PC-9 (cell line): ENCODE results near the gene CUX1. TPM values are rescaled to one million over a fixed set of nuclear protein-coding genes. Genes with fewer than 3 reads are reported as not detected.

Source experiments
- BruUV-seq: library from RNA; stranded (reverse); fragments of 400-500 nt; replicated peaks from 2 replicates; lab custom pipeline; 2021; lab: Mats Ljungman, UMichigan
- CTCF ChIA-PET: fragments of 300-600 bp; sonication (Branson Sonifier 250); formaldehyde crosslinking; loops from one replicate; lab custom pipeline; 2022; ENCODE audit warnings: antibody characterized with exemption; lab: Charles Lee
- POLR2A ChIA-PET: fragments of 300-600 bp; sonication (Branson Sonifier 250); formaldehyde crosslinking; loops from one replicate; lab custom pipeline; 2022; ENCODE audit warnings: antibody characterized with exemption; ENCODE audit not compliant: unreplicated experiment; lab: Charles Lee
- DNase-seq, 2 experiments: peaks; one replicate each; pipeline versions ENCODE4 v3.0.0 to v3.0.0-alpha.2; 2015 to 2022; ENCODE audit warnings: mixed read lengths in 1 of 2
- H2AFZ ChIP-seq: fragments of 200-600 bp; sonication (generic); 2 replicates; pipeline ENCODE4 v1.8.1; 2017; ENCODE audit warnings: antibody characterized with exemption
- H3F3A ChIP-seq: fragments of 200-600 bp; sonication (generic); 2 replicates; pipeline ENCODE4 v1.8.1; 2017; ENCODE audit warnings: antibody characterized with exemption, mild to moderate bottlenecking, low read depth; ENCODE audit not compliant: insufficient read depth
- H3K27ac ChIP-seq: fragments of 200-600 bp; sonication (generic); 2 replicates; pipeline ENCODE4 v1.6.1; 2016; ENCODE audit warnings: mixed run types
- H3K27me3 ChIP-seq: fragments of 200-600 bp; sonication (generic); 2 replicates; pipeline ENCODE4 v1.6.1; 2016; ENCODE audit warnings: low read depth, mixed run types; ENCODE audit not compliant: insufficient read depth
- H3K36me3 ChIP-seq: fragments of 200-600 bp; sonication (generic); 2 replicates; pipeline ENCODE4 v1.6.1; 2016; ENCODE audit warnings: low read depth, mixed run types
- H3K4me1 ChIP-seq: fragments of 200-600 bp; sonication (generic); replicated peaks from 2 replicates; pipeline ENCODE4 v1.6.1; 2016; ENCODE audit warnings: mixed run types; ENCODE audit not compliant: insufficient read depth
- H3K4me2 ChIP-seq: fragments of 200-600 bp; sonication (generic); 2 replicates; pipeline ENCODE4 v1.6.1; 2017; ENCODE audit warnings: mixed run types
- H3K4me3 ChIP-seq: fragments of 200-600 bp; sonication (generic); 2 replicates; pipeline ENCODE4 v1.6.1; 2016; ENCODE audit warnings: mixed run types
- H3K79me2 ChIP-seq: fragments of 200-600 bp; sonication (generic); 2 replicates; pipeline ENCODE4 v1.6.1; 2017; ENCODE audit warnings: low read depth, mixed run types
- H3K9me2 ChIP-seq: fragments of 200-600 bp; sonication (generic); 2 replicates; pipeline ENCODE4 v1.8.1; 2017; ENCODE audit warnings: mild to moderate bottlenecking; ENCODE audit not compliant: insufficient read depth
- H3K9me3 ChIP-seq: fragments of 200-600 bp; sonication (generic); 2 replicates; pipeline ENCODE4 v1.8.1; 2016; ENCODE audit warnings: low read depth; ENCODE audit not compliant: insufficient read depth
- H4K20me1 ChIP-seq: fragments of 200-600 bp; sonication (generic); 2 replicates; pipeline ENCODE4 v1.8.1; 2017; ENCODE audit not compliant: insufficient read depth
- CTCF ChIP-seq: fragments of 200-600 bp; sonication (generic); conservative IDR thresholded peaks from 2 replicates; pipeline ENCODE4 v1.6.1; 2017; ENCODE audit warnings: mixed run types, antibody characterized with exemption, mild to moderate bottlenecking, moderate library complexity
- EZH2 ChIP-seq: fragments of 200-600 bp; sonication (generic); IDR thresholded peaks from 2 replicates; pipeline ENCODE4 v1.8.0; 2017; ENCODE audit warnings: antibody characterized with exemption, low read depth
- intact Hi-C: fragments of 100-400 bp; cut with micrococcal nuclease; formaldehyde crosslinking; loops from one replicate; pipeline ENCODE4 v1.10.0; 2022; ENCODE audit not compliant: unreplicated experiment
- total RNA-seq: library from RNA; stranded (reverse); gene quantifications from 2 replicates; pipeline ENCODE4 v1.2.3, GENCODE V29; 2021

CUX1 gene
- total RNA-seq, 1 experiment from 2014 or later = 83.3 TPM

- Histone ChIP-seq H3K79me2 (no peaks in the 10 kb centered on the region), H3K4me1 (peaks cover 7% of the 10 kb centered on the region), H3K9me2 (no peaks in the 10 kb centered on the region), H3K27me3 (peaks cover 11% of the 10 kb centered on the region; the same call in 1 of the 2 replicates), H2AFZ (no peak overlapping the region), H3K36me3 (no peaks in the 10 kb centered on the region), H3F3A (no peaks in the 10 kb centered on the region), H3K4me2 (no peak overlapping the region), H3K4me3 (no peak overlapping the region), H3K27ac (no peak overlapping the region), H3K9me3 (no peaks in the 10 kb centered on the region), H4K20me1 (no peaks in the 10 kb centered on the region)
- DNase-seq = no peak
- POLR2A ChIA-PET = no interaction called here
- intact Hi-C loops = no loop called here
- CTCF ChIA-PET = no interaction called here
- no peak for TF ChIP-seq CTCF
- TF ChIP-seq EZH2 = no peak
- no TSS peak for BruUV-seq
Measured at GRCh38 chr7:101778026-101778580, 39.3 kb upstream of the CUX1 start.

GRCh38 chr7:101779267-101779666, 38.2 kb upstream of the CUX1 start:
- H3K9me2 ChIP-seq = no peaks in the 10 kb centered on the region
- CTCF ChIA-PET = no interaction called here
- no peaks in the 10 kb centered on the region for H3K79me2 ChIP-seq
- no peaks in the 10 kb centered on the region for H4K20me1 ChIP-seq
- no peak overlapping the region for H2AFZ ChIP-seq
- no TSS peak for BruUV-seq
- no peak overlapping the region for H3K4me3 ChIP-seq
- H3F3A ChIP-seq = no peaks in the 10 kb centered on the region
- peaks cover 9% of the 10 kb centered on the region; the same call in 1 of the 2 replicates for H3K27me3 ChIP-seq
- no peak overlapping the region for H3K27ac ChIP-seq
- POLR2A ChIA-PET = interaction anchor here (0.5 kb wide), 1 partner anchor 1112 kb away, joined by 3 read pairs; no protein-coding TSS in a partner anchor
- TF ChIP-seq CTCF (no peak), EZH2 (no peak)
- H3K4me2 ChIP-seq = no peak overlapping the region
- no peak for DNase-seq
- H3K36me3 ChIP-seq = no peaks in the 10 kb centered on the region
- intact Hi-C loops = no loop called here
- H3K4me1 ChIP-seq = peaks cover 9% of the 10 kb centered on the region
- no peaks in the 10 kb centered on the region for H3K9me3 ChIP-seq

GRCh38 chr7:101780281-101780680, 37.1 kb upstream of the CUX1 start:
- Histone ChIP-seq H3K79me2 (no peaks in the 10 kb centered on the region), H4K20me1 (no peaks in the 10 kb centered on the region), H3K36me3 (no peaks in the 10 kb centered on the region), H3K4me2 (no peak overlapping the region), H3K9me2 (no peaks in the 10 kb centered on the region), H3K4me1 (peaks cover 9% of the 10 kb centered on the region), H3K27ac (no peak overlapping the region), H3K9me3 (no peaks in the 10 kb centered on the region), H3F3A (no peaks in the 10 kb centered on the region), H2AFZ (no peak overlapping the region), H3K27me3 (0 out of 2 replicates have a peak, but pooled peaks cover 5% of the 10 kb centered on the region), H3K4me3 (no peak overlapping the region)
- BruUV-seq = no TSS peak
- no peak for TF ChIP-seq EZH2
- TF ChIP-seq CTCF = no peak
- DNase-seq = no peak
- ChIA-PET POLR2A (interaction anchor here (0.7 kb wide), 1 partner anchor 194 kb away, joined by 3 read pairs; no protein-coding TSS in a partner anchor), CTCF (no interaction called here)
- intact Hi-C loops = no loop called here
